Common myeloid progenitor, CD34-positive (primary cell): Measurements from ENCODE around the gene CYP2A6. TPM values are rescaled to one million over a fixed set of nuclear protein-coding genes. Genes with fewer than 3 reads are reported as not detected.
A peak's percentile ranks its signal among the peaks of the same experiment; 100 is the strongest.
"Not testable (repeated sequence)": the region's sequence is repeated elsewhere in the genome, so short reads cannot be mapped to it uniquely, and the experiment has no call there.

ENCODE experiments used
- CTCF ChIA-PET: fragments of 350-600 bp; sonication (Branson Sonifier 250); formaldehyde crosslinking; loops from one replicate; lab custom pipeline; 2021; ENCODE audit warnings: antibody characterized with exemption; lab: Charles Lee
- POLR2A ChIA-PET: fragments of 350-600 bp; sonication (Branson Sonifier 250); formaldehyde crosslinking; loops from one replicate; lab custom pipeline; 2021; ENCODE audit warnings: antibody characterized with exemption; lab: Charles Lee
- DNase-seq, 3 donors: peaks; one replicate each; pipeline versions ENCODE4 v3.0.0 to v3.0.0-alpha.2; 2013
- H3K27ac ChIP-seq, 2 experiments: 1 replicate in 1 of 2; 2 replicates in 1 of 2; pipeline ENCODE4 v1.7.0; 2013; ENCODE audit warnings: inconsistent platforms in 2 of 2, low read length in 2 of 2, mild to moderate bottlenecking in 2 of 2, low read depth in 1 of 2, moderate library complexity in 1 of 2; ENCODE audit not compliant: severe bottlenecking in 2 of 2, insufficient read depth in 1 of 2, poor library complexity in 1 of 2
- H3K27me3 ChIP-seq, 5 experiments: replicated peaks in 2 of 5; 1 replicate in 3 of 5; 2 replicates in 2 of 5; pipeline versions ENCODE4 v1.6.1 to v1.7.0; 2013; ENCODE audit warnings: low read length in 4 of 5, mild to moderate bottlenecking in 2 of 5, moderate library complexity in 2 of 5, inconsistent platforms in 1 of 5; ENCODE audit not compliant: insufficient read depth in 5 of 5, control insufficient read depth in 4 of 5
- H3K36me3 ChIP-seq, 4 experiments: 1 replicate in 2 of 4; 2 replicates in 2 of 4; pipeline versions ENCODE4 v1.6.1 to v1.7.0; 2013; ENCODE audit warnings: low read length in 3 of 4, control low read depth in 1 of 4, mild to moderate bottlenecking in 1 of 4; ENCODE audit not compliant: control insufficient read depth in 4 of 4, insufficient read depth in 4 of 4
- H3K4me1 ChIP-seq, 4 experiments: 1 replicate in 3 of 4; 2 replicates in 1 of 4; pipeline versions ENCODE4 v1.6.1 to v1.7.1; 2013; ENCODE audit warnings: low read length in 3 of 4, mild to moderate bottlenecking in 3 of 4, control low read depth in 1 of 4, inconsistent platforms in 1 of 4, moderate library complexity in 1 of 4; ENCODE audit not compliant: control insufficient read depth in 4 of 4, insufficient read depth in 4 of 4; ENCODE audit errors: control extremely low read depth in 1 of 4
- H3K4me3 ChIP-seq, 7 experiments: 1 replicate in 4 of 7; 2 replicates in 3 of 7; pipeline versions ENCODE4 v1.5.1 to v1.7.0; 2013; ENCODE audit warnings: mild to moderate bottlenecking in 7 of 7, low read length in 6 of 7, moderate library complexity in 6 of 7, inconsistent platforms in 2 of 7, low read depth in 2 of 7, control low read depth in 1 of 7; ENCODE audit not compliant: insufficient read depth in 4 of 7, control insufficient read depth in 1 of 7; ENCODE audit errors: extremely low read depth in 1 of 7
- H3K9me3 ChIP-seq, 5 experiments: 1 replicate in 4 of 5; 2 replicates in 1 of 5; pipeline versions ENCODE4 v1.6.1 to v1.7.1; 2013; ENCODE audit warnings: low read length in 4 of 5, mild to moderate bottlenecking in 2 of 5, inconsistent platforms in 1 of 5, low read depth in 1 of 5, moderate library complexity in 1 of 5; ENCODE audit not compliant: control insufficient read depth in 4 of 5, insufficient read depth in 2 of 5; ENCODE audit errors: control extremely low read depth in 1 of 5
- WGBS: methylation state at CpG from one replicate; pipeline ENCODE4 v1.1.5; 2013; ENCODE audit not compliant: insufficient coverage; 5-methylcytosine and 5-hydroxymethylcytosine counted together
- polyA plus RNA-seq: library from polyadenylated mRNA; unstranded; fragments of 120-200 nt; gene quantifications from one replicate; pipeline ENCODE4 v1.2.1, GENCODE V29; 2013

The CYP2A6 gene
- 0.08 TPM for polyA plus RNA-seq

DNA sequence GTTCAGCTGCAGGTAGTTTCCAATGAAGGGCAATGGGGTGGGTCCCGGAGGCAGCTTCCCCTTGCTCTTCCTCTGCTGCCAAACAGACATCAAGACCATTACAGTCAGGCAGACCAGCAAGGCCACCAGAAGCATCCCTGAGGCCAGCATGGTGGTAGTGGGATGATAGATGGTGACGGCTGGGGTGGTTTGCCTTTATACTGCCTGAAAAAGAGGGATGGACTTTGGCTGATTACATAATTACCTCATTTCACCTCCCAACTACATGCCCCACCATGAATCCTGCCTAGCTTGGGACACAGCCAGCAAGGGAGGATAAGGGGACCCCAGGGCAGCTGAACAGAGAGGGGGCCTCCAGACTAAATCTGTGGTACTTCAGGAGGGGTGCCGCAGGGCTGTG is at the start of gene CYP2A6:
Gene CYP2A6, minus strand, starts transcription at position 171 of the 400 bp plus-strand sequence. Its CDS starts 21 bp downstream, at position 150.
- no CpG with 5 or more reads among the region's 3 CpGs for WGBS
- POLR2A ChIA-PET, H3K36me3 ChIP-seq, H3K9me3 ChIP-seq, H3K27ac ChIP-seq, CTCF ChIA-PET, H3K4me3 ChIP-seq, DNase-seq, H3K4me1 ChIP-seq: not testable (repeated sequence)
- peaks cover 0 to 14% (median 8%) of the 10 kb centered on the region in 5 experiments for H3K27me3 ChIP-seq

- H3K27me3 ChIP-seq, H3K9me3 ChIP-seq, H3K4me3 ChIP-seq, H3K36me3 ChIP-seq, H3K27ac ChIP-seq, H3K4me1 ChIP-seq, POLR2A ChIA-PET: not testable (repeated sequence)
- WGBS, result 41% methylated on average over 3 of the region's 12 CpGs
- peak; percentile 45 to 82 (median 81) for DNase-seq
- CTCF ChIA-PET, result interaction anchor here (1.2 kb wide), 1 partner anchor 264 kb away, joined by 3 read pairs; no protein-coding TSS in a partner anchor
These were observed 49.7 kb upstream of the CYP2A6 start for GRCh38 chr19:40899964-40900363.

DNA sequence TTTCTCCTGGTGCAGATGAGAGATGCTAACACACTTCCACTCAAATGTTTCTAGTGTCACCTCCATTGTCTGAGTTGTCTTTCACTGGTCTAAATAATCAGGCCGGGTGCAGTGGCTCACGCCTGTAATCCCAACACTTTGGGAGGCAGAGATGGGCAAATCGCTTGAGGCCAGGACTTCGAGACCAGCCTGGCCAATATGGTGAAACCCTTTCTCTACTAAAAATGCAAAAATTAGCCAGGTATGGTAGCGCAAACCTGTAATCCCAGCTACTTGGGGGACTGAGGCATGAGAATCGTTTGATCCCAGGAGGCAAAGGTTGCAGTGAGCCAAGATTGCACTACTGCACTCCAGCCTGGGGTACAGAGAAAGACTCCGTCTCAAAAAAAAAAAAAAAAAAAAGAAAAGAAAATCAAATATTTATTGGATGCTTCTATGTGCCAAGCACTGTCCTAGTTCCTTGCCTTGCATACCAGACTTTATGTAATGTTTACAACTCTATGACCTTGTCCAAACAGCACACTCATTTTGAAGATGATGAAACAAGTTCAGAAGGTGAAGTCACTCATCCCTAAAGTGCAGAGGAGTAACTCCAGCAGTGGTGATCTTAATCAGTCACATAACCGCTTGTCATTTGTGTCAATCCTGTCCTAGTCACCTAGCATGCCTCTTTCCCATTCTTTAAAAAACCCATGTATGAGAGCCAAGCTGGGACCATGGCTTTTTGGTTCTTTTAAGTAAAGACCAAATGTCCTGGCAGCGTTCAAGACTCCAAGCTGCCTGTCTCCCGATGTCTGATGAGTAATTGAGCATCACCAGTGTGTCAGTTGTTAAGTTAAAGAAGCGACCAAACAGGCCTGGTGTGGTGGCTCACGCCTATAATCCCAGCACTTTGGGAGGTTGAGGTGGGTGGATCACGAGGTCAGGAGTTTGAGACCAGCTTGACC is 46.9 kb upstream of the CYP2A6 start:
- H3K9me3 ChIP-seq, H3K36me3 ChIP-seq, H3K27me3 ChIP-seq, POLR2A ChIA-PET, H3K4me3 ChIP-seq, H3K4me1 ChIP-seq, DNase-seq: not testable (repeated sequence)
- 100% methylated on average over 5 of the region's 13 CpGs for WGBS
- peak overlapping the region in 1 of 2 experiments; percentile 43 for H3K27ac ChIP-seq
- CTCF ChIA-PET, result interaction anchor here (0.7 kb wide), 1 partner anchor 136 kb away, joined by 3 read pairs; no protein-coding TSS in a partner anchor

GRCh38 chr19:40896418-40896796 is 46.2 kb upstream of the CYP2A6 start:
- ChIA-PET CTCF (interaction anchor here (0.7 kb wide), 1 partner anchor 137 kb away, joined by 3 read pairs; no protein-coding TSS in a partner anchor), POLR2A (no interaction called here)
- peaks cover 0 to 4% (median 0%) of the 10 kb centered on the region in 5 experiments for H3K27me3 ChIP-seq
- H3K36me3 ChIP-seq, result no peaks in the 10 kb centered on the region
- DNase-seq, result no peak
- peak overlapping the region in 1 of 2 experiments; percentile 43 for H3K27ac ChIP-seq
- H3K4me3 ChIP-seq, result no peak overlapping the region
- H3K4me1 ChIP-seq, result peaks cover 0 to 5% (median 1%) of the 10 kb centered on the region in 4 experiments
- H3K9me3 ChIP-seq, result no peaks in the 10 kb centered on the region
- WGBS, result 95% methylated on average over 4 of the region's 5 CpGs

- no peaks in the 10 kb centered on the region for H3K36me3 ChIP-seq
- no peak overlapping the region for H3K27ac ChIP-seq
- DNase-seq, result no peak
- ChIA-PET POLR2A (no interaction called here), CTCF (no interaction called here)
- no peak overlapping the region for H3K4me3 ChIP-seq
- peaks cover 0 to 12% (median 5%) of the 10 kb centered on the region in 5 experiments for H3K27me3 ChIP-seq
- no peaks in the 10 kb centered on the region for H3K4me1 ChIP-seq
- H3K9me3 ChIP-seq, result no peaks in the 10 kb centered on the region
These were observed 42.9 kb upstream of the CYP2A6 start for GRCh38 chr19:40893112-40893511.

GRCh38 chr19:40889366-40889765 is 39.1 kb upstream of the CYP2A6 start:
- Histone ChIP-seq H3K27ac (no peak overlapping the region), H3K4me3 (no peak overlapping the region), H3K9me3 (no peaks in the 10 kb centered on the region), H3K36me3 (no peaks in the 10 kb centered on the region), H3K27me3 (peaks cover 0 to 12% (median 4%) of the 10 kb centered on the region in 5 experiments), H3K4me1 (no peaks in the 10 kb centered on the region)
- 100% methylated on average over 1 of the region's 3 CpGs for WGBS
- POLR2A ChIA-PET, result no interaction called here
- CTCF ChIA-PET, result no interaction called here
- no peak for DNase-seq

DNA sequence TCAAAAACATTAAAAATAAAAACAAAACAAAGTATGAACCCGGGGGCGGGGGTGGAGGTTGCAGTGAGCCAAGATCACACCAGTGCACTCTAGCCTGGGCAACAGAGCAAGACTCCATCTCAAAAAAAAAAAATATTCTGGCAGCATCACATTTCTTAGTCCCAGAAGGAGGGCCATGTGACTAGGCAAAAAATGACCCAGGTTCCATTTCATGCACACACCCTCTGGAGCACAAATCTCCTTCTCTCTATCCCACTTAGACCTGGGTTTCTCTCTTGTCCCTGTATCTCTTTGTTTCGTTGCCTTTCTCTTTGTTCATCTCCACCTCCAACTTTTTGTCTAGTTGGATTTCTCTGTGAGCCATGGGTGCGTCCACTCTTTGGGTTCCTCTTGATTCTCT is 37.9 kb upstream of the CYP2A6 start:
- H3K27ac ChIP-seq, result no peak overlapping the region
- POLR2A ChIA-PET, result no interaction called here
- H3K9me3 ChIP-seq, result no peaks in the 10 kb centered on the region
- H3K4me3 ChIP-seq, result no peak overlapping the region
- DNase-seq, result no peak
- peaks cover 0 to 12% (median 4%) of the 10 kb centered on the region in 5 experiments for H3K27me3 ChIP-seq
- CTCF ChIA-PET, result no interaction called here
- 93% methylated on average over 4 of the region's 4 CpGs for WGBS
- H3K36me3 ChIP-seq, result no peaks in the 10 kb centered on the region
- no peaks in the 10 kb centered on the region for H3K4me1 ChIP-seq
